ENCODE measurements around the gene NUPR1. TPM values are rescaled to one million over a fixed set of nuclear protein-coding genes. Genes with fewer than 3 reads are reported as not detected.

NUPR1 gene
- total RNA-seq, 1 donor from 2014 or later = 3.7 TPM

DNA sequence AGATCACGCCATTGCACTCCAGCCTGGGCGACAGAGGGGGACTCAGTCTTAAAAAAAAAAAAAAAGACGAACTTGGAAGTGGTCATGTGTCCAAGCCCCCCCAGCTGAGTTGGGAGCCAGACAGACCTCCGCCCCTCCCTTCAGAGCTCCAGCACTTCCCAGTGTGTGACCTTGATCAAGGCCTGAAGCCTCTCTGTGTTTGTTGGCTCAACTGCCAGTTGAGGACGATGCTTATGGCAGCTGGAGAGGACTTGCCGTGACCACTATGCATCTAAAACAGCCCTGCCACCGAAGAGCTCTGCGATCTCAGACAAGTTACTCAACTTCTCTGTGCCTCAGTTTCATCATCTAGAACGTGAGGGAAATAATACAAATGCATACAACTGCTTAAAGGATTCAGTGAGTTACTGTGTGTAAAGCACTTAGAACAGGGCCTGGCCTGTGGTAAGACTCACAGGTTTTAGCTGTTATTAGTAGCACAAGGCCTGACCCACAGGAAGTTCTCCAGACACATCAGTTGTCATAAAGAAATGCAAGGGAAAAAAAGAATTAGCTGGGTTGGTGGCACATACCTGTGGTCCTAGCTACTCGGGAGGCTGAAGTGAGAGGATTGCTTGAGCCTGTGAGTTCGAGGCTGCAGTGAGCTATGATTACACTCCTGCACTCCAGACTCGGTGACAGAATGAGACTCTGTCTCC, 25.1 kb downstream of the NUPR1 start:
- no peaks in the 10 kb centered on the region for H3K36me3 ChIP-seq (ENCODE audit: control insufficient read depth in 3 of 3, insufficient read depth in 3 of 3, low read length in 3 of 3)

DNA sequence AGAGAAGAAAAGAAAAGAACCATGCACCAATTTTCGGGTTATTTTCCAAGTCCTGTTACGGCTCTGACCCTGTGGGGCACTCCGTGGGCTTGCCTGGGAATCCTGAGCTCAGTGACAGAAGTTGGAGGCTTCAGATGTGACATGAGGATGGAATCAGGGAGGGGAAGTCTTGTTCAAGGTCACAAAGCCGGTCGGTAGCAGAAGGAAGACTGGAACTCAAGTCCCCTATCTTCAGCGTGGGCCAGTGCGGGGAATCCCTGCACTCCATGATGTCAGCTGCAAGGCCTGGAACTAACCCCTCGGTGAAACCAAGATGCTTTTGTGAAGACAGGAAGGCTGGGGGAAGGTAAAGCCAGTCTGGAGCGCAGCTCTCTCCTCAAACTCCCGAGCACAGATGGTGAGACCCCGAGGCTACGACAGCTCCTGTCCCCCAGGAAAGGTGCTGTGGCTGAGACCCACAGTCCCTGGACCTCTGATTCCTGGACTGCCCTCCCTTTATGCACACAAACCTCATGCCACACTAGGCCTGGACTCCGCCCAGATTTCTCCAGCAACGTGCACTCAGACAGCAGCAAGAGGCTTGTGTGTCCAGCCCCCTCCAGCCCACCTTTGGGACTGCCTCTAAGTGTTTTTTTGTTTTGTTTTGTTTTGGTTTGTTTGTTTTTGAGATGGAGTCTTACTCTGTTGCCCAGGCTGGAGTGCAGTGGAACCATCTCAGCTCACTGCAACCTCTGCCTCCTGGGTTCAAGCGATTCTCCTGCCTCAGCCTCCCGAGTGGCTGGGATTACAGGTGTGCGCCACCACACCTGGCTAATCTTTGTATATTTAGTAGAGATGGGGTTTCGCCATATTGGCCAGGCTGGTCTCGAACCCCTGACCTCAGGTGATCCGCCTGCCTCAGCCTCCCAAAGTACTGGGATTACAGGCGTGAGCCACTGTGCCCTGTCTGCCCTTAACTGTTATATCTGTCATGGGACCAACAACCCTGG, 26.7 kb downstream of the NUPR1 start:
- Histone ChIP-seq H3K36me3 (ENCODE audit: control insufficient read depth in 3 of 3, insufficient read depth in 3 of 3, low read length in 3 of 3) (no peaks in the 10 kb centered on the region), H3K9ac (ENCODE audit: low read depth in 1 of 3, low read length in 3 of 3) (no peak overlapping the region), H3K27ac (ENCODE audit: low read depth, low read length) (no peak overlapping the region), H3K9me3 (ENCODE audit: control insufficient read depth in 3 of 3, low read length in 3 of 3) (no peaks in the 10 kb centered on the region), H3K27me3 (ENCODE audit: control insufficient read depth in 3 of 3, insufficient read depth in 3 of 3, low read length in 3 of 3) (peaks cover 0 to 10% (median 8%) of the 10 kb centered on the region in 3 donors), H3K4me1 (ENCODE audit: control insufficient read depth in 3 of 3, insufficient read depth in 3 of 3, low read length in 3 of 3) (no peaks in the 10 kb centered on the region), H3K4me3 (ENCODE audit: low read length in 3 of 3) (no peak overlapping the region)

More for the DNA sequence above, 25.1 kb downstream of the NUPR1 start:
- Histone ChIP-seq H3K9ac (ENCODE audit: low read depth in 1 of 3, low read length in 3 of 3) (no peak overlapping the region), H3K4me3 (ENCODE audit: low read length in 3 of 3) (no peak overlapping the region), H3K27me3 (ENCODE audit: control insufficient read depth in 3 of 3, insufficient read depth in 3 of 3, low read length in 3 of 3) (no peaks in the 10 kb centered on the region), H3K27ac (ENCODE audit: low read depth, low read length) (no peak overlapping the region), H3K4me1 (ENCODE audit: control insufficient read depth in 3 of 3, insufficient read depth in 3 of 3, low read length in 3 of 3) (no peaks in the 10 kb centered on the region), H3K9me3 (ENCODE audit: control insufficient read depth in 3 of 3, low read length in 3 of 3) (no peaks in the 10 kb centered on the region)

DNA sequence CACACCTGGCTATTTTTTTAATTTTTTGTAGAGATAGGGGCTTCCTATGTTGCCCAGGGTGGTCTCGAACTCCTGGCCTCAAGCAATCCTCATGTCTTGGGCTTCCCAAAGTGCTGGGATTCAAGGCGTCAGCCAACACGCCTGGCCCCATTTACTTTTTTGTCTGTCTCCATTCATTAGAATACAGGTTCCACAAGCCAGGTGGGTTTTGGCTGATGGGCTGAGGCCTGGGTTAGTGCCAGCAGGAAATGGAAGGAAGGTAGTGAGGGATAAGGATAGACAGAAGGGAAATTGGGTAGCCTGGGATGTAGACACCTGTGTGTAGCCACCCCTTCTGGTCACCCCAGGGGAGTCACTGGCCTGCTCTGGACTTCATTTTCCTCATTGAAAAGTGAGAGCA, 27.7 kb downstream of the NUPR1 start:
- H3K9me3 ChIP-seq (ENCODE audit: control insufficient read depth in 3 of 3, low read length in 3 of 3) = no peaks in the 10 kb centered on the region
- H3K4me3 ChIP-seq (ENCODE audit: low read length in 3 of 3) = no peak overlapping the region
- H3K27ac ChIP-seq (ENCODE audit: low read depth, low read length) = no peak overlapping the region
- H3K36me3 ChIP-seq (ENCODE audit: control insufficient read depth in 3 of 3, insufficient read depth in 3 of 3, low read length in 3 of 3) = no peaks in the 10 kb centered on the region
- peaks cover 3 to 19% (median 18%) of the 10 kb centered on the region in 3 donors for H3K27me3 ChIP-seq (ENCODE audit: control insufficient read depth in 3 of 3, insufficient read depth in 3 of 3, low read length in 3 of 3)
- H3K4me1 ChIP-seq (ENCODE audit: control insufficient read depth in 3 of 3, insufficient read depth in 3 of 3, low read length in 3 of 3) = no peaks in the 10 kb centered on the region
- H3K9ac ChIP-seq (ENCODE audit: low read depth in 1 of 3, low read length in 3 of 3) = no peak overlapping the region

DNA sequence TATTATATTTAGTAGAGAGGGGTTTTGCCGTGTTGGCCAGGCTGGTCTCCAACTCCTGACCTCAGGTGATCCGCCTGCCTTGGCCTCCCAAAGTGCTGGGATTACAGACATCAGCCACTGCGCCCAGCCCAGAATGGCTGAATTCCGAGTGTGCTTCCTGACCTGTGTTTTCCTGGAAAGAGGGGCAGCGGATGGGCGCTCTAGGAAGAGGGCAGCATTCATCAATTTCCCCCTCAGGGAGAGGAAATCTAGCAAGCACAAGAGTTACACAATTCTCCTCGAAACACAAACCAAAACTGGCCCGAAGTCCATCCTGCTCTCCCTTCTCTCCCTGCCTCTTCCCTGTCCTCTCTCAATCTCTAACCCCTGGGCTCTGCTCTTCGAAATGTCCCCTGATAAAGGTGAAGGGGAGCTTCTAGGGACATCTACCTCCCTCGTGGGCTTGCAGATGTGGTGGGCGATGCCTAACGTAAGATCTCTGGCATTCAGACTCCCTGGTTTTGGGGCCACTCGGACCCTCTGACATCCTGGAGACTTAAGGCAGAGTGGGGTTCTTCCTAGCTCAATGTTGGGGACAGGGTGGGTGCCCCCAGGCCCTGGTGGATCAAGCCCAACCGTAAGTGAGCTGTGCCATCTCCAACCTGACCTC, 33.2 kb downstream of the NUPR1 start:
- H3K4me3 ChIP-seq (ENCODE audit: low read length in 3 of 3) = no peak overlapping the region
- no peak overlapping the region for H3K9ac ChIP-seq (ENCODE audit: low read depth in 1 of 3, low read length in 3 of 3)
- peaks cover 11 to 31% (median 27%) of the 10 kb centered on the region in 3 donors for H3K27me3 ChIP-seq (ENCODE audit: control insufficient read depth in 3 of 3, insufficient read depth in 3 of 3, low read length in 3 of 3)
- no peaks in the 10 kb centered on the region for H3K9me3 ChIP-seq (ENCODE audit: control insufficient read depth in 3 of 3, low read length in 3 of 3)
- no peak overlapping the region for H3K27ac ChIP-seq (ENCODE audit: low read depth, low read length)
- H3K4me1 ChIP-seq (ENCODE audit: control insufficient read depth in 3 of 3, insufficient read depth in 3 of 3, low read length in 3 of 3) = no peaks in the 10 kb centered on the region
- H3K36me3 ChIP-seq (ENCODE audit: control insufficient read depth in 3 of 3, insufficient read depth in 3 of 3, low read length in 3 of 3) = no peaks in the 10 kb centered on the region

- no peaks in the 10 kb centered on the region for H3K36me3 ChIP-seq (ENCODE audit: control insufficient read depth in 3 of 3, insufficient read depth in 3 of 3, low read length in 3 of 3)
- H3K4me1 ChIP-seq (ENCODE audit: control insufficient read depth in 3 of 3, insufficient read depth in 3 of 3, low read length in 3 of 3) = no peaks in the 10 kb centered on the region
- H3K9me3 ChIP-seq (ENCODE audit: control insufficient read depth in 3 of 3, low read length in 3 of 3) = no peaks in the 10 kb centered on the region
- H3K27me3 ChIP-seq (ENCODE audit: control insufficient read depth in 3 of 3, insufficient read depth in 3 of 3, low read length in 3 of 3) = peaks cover 11 to 31% (median 27%) of the 10 kb centered on the region in 3 donors
- H3K27ac ChIP-seq (ENCODE audit: low read depth, low read length) = no peak overlapping the region
- no peak overlapping the region for H3K9ac ChIP-seq (ENCODE audit: low read depth in 1 of 3, low read length in 3 of 3)
- H3K4me3 ChIP-seq (ENCODE audit: low read length in 3 of 3) = no peak overlapping the region
These were observed 33.9 kb downstream of the NUPR1 start for GRCh38 chr16:28504707-28505404.

- Histone ChIP-seq H3K27me3 (ENCODE audit: control insufficient read depth in 3 of 3, insufficient read depth in 3 of 3, low read length in 3 of 3) (peaks cover 11 to 31% (median 27%) of the 10 kb centered on the region in 3 donors), H3K4me1 (ENCODE audit: control insufficient read depth in 3 of 3, insufficient read depth in 3 of 3, low read length in 3 of 3) (no peaks in the 10 kb centered on the region), H3K4me3 (ENCODE audit: low read length in 3 of 3) (no peak overlapping the region), H3K36me3 (ENCODE audit: control insufficient read depth in 3 of 3, insufficient read depth in 3 of 3, low read length in 3 of 3) (no peaks in the 10 kb centered on the region), H3K27ac (ENCODE audit: low read depth, low read length) (no peak overlapping the region), H3K9ac (ENCODE audit: low read depth in 1 of 3, low read length in 3 of 3) (no peak overlapping the region), H3K9me3 (ENCODE audit: control insufficient read depth in 3 of 3, low read length in 3 of 3) (no peaks in the 10 kb centered on the region)
These were observed 35.1 kb downstream of the NUPR1 start for GRCh38 chr16:28503470-28504259.

DNA sequence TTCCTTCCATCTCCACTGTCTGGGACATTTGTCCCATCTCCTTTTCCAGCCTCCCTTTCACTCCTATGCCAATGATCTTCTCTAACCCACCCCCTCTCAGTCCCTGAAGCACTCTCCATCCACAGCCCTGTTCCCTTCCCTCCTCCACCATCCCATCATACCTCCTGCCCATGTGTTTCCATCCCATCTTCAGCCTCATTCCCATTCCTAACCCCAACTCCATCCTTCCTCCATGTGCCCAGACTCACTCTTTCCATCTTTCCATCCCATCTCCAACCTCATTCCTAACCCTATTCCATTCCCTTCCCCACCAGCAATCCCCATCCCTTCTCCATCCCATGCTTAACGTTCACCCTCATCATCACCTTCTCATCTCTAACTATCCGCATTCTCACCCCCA, 36.5 kb downstream of the NUPR1 start:
- H3K4me3 ChIP-seq (ENCODE audit: low read length in 3 of 3) = no peak overlapping the region
- H3K27ac ChIP-seq (ENCODE audit: low read depth, low read length) = no peak overlapping the region
- H3K36me3 ChIP-seq (ENCODE audit: control insufficient read depth in 3 of 3, insufficient read depth in 3 of 3, low read length in 3 of 3) = no peaks in the 10 kb centered on the region
- no peak overlapping the region for H3K9ac ChIP-seq (ENCODE audit: low read depth in 1 of 3, low read length in 3 of 3)
- H3K9me3 ChIP-seq (ENCODE audit: control insufficient read depth in 3 of 3, low read length in 3 of 3) = no peaks in the 10 kb centered on the region
- no peaks in the 10 kb centered on the region for H3K4me1 ChIP-seq (ENCODE audit: control insufficient read depth in 3 of 3, insufficient read depth in 3 of 3, low read length in 3 of 3)
- peaks cover 11 to 27% (median 19%) of the 10 kb centered on the region in 3 donors for H3K27me3 ChIP-seq (ENCODE audit: control insufficient read depth in 3 of 3, insufficient read depth in 3 of 3, low read length in 3 of 3)

DNA sequence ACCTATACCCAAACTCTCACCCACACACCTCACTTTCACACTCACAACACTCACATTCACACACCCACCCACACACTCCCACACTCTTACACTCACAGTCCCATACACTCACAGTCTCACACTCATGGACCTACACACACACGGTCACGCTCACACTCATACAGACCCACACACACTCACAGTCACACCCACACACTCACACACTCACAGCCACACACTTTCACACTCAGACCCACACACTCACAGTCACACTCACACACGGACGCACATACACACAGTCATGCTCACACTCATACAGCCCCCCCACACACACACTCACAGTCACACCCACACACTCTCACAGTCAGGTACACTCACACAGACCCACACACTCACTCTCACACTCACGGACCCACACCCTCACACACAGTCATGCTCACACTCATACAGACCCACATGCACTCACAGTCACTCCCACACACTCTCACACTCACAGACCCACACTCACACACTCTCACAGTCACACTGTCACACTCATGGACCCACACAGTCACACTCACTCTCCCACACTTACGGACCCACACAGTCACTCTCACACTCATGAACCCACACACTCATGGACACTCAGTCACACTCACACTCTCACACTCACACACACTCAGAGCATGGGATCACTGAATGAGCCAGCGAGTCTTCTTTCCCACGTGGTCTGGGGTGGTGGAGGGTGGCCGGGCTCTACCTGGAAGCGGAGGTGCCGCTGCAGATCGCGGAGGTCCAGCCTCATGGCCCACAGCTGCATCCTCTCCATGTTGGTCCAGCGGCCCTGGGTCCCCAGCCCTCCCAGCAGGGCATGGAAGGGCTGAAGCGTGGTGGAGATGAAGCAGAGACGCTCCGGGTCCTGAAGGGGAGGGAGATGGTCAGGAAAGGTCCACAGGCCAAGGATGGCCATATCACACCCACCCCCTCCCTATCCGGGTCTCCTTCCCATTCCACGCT, 37.2 kb downstream of the NUPR1 start:
- H3K27ac ChIP-seq (ENCODE audit: low read depth, low read length) = no peak overlapping the region
- H3K36me3 ChIP-seq (ENCODE audit: control insufficient read depth in 3 of 3, insufficient read depth in 3 of 3, low read length in 3 of 3) = no peaks in the 10 kb centered on the region
- no peak overlapping the region for H3K4me3 ChIP-seq (ENCODE audit: low read length in 3 of 3)
- H3K9ac ChIP-seq (ENCODE audit: low read depth in 1 of 3, low read length in 3 of 3) = no peak overlapping the region
- H3K27me3 ChIP-seq (ENCODE audit: control insufficient read depth in 3 of 3, insufficient read depth in 3 of 3, low read length in 3 of 3) = peaks cover 11 to 25% (median 13%) of the 10 kb centered on the region in 3 donors
- no peaks in the 10 kb centered on the region for H3K4me1 ChIP-seq (ENCODE audit: control insufficient read depth in 3 of 3, insufficient read depth in 3 of 3, low read length in 3 of 3)
- H3K9me3 ChIP-seq (ENCODE audit: control insufficient read depth in 3 of 3, low read length in 3 of 3) = no peaks in the 10 kb centered on the region
